Right lobe of liver (tissue), 6 donors: Measurements from ENCODE around the gene FAM227B. TPM values are rescaled to one million over a fixed set of nuclear protein-coding genes. Genes with fewer than 3 reads are reported as not detected.
"Not testable (repeated sequence)": the region's sequence is repeated elsewhere in the genome, so short reads cannot be mapped to it uniquely, and the experiment has no call there.

Source experiments
- ATAC-seq, 4 donors: fragments of 200-7000 bp; cut with Tn5 transposase; one replicate each; pipeline ENCODE4 v1.9.1; 2020; ENCODE audit warnings: mild to moderate bottlenecking in 4 of 4, moderate library complexity in 4 of 4
- DNase-seq, 3 donors: peaks; one replicate each; pipeline ENCODE4 v3.0.0-alpha.2; 2020
- H3K27ac ChIP-seq, 3 donors: fragments of 200-600 bp; one replicate each; pipeline ENCODE4 v1.8.0; 2022
- H3K27me3 ChIP-seq, 2 donors: fragments of 200-600 bp; one replicate each; pipeline ENCODE4 v1.8.0; 2022
- H3K36me3 ChIP-seq, 4 donors: fragments of 200-600 bp; sonication (generic) in 1 of 4; one replicate each; pipeline versions ENCODE4 v1.5.1 to v1.8.0; 2017 to 2022; ENCODE audit warnings: control low read depth in 1 of 4
- H3K4me1 ChIP-seq, 4 donors: fragments of 200-600 bp; sonication (generic) in 1 of 4; one replicate each; pipeline versions ENCODE4 v1.5.1 to v1.8.0; 2017 to 2022; ENCODE audit warnings: control low read depth in 1 of 4
- H3K4me3 ChIP-seq, 3 donors: fragments of 200-600 bp; one replicate each; pipeline ENCODE4 v1.8.0; 2022
- H3K9me3 ChIP-seq, 4 donors: fragments of 200-600 bp; sonication (generic) in 1 of 4; one replicate each; pipeline versions ENCODE4 v1.5.1 to v1.8.0; 2017 to 2022; ENCODE audit warnings: control low read depth in 1 of 4
- CTCF ChIP-seq, 4 donors: fragments of 200-600 bp in 3 of 4; fragments of 450-650 bp in 1 of 4; IDR thresholded peaks; one replicate each; pipeline versions ENCODE4 v1.5.1 to v1.8.0; 2016 to 2022; ENCODE audit warnings: antibody characterized with exemption in 4 of 4, mild to moderate bottlenecking in 2 of 4
- POLR2A ChIP-seq: fragments of 450-650 bp; IDR thresholded peaks from one replicate; pipeline ENCODE4 v1.6.1; 2017; ENCODE audit warnings: antibody characterized with exemption, mild to moderate bottlenecking
- WGBS: methylation state at CpG from one replicate; pipeline ENCODE4 v1.1.6; 2018; ENCODE audit warnings: low coverage, low lambda C conversion rate; ENCODE audit not compliant: insufficient coverage; ENCODE audit errors: missing lambda C conversion rate; 5-methylcytosine and 5-hydroxymethylcytosine counted together
- intact Hi-C, 2 donors: fragments of 100-400 bp; cut with DNase I; formaldehyde crosslinking; loops; one replicate each; pipeline versions ENCODE4 v1.11.2 to v1.14.1; 2022
- total RNA-seq, 6 experiments: library from RNA; depleted of rRNA in 2 of 6; stranded (reverse); fragments of >200 nt in 2 of 6; fragmentation: NEBNext Ultra II Directional in 3 of 6; extraction: Animal tissue kit (Norgen Biotek cat#: 25700) in 3 of 6; gene quantifications; one replicate each; pipeline versions ENCODE4 v1.1.0 to v1.2.4, GENCODE V29; 2016 to 2023
- donor health status: DM: no; HTN: yes; CAD: no.
- donor health status: DM: no; HTN: no; CAD: no.
- donor health status: DM: no; HTN: no; CAD: no.
- donor health status: DM: no; HTN: yes; CAD: no.
- donor health status: DM: no; HTN: yes; CAD: no.

Gene FAM227B
- total RNA-seq, 6 experiments from 2014 or later: 1.3 to 3.2 (median 2.0) TPM

GRCh38 chr15:49472338-49472737 is 148.3 kb downstream of the FAM227B start:
- Histone ChIP-seq H3K9me3 (no peaks in the 10 kb centered on the region), H3K36me3 (no peaks in the 10 kb centered on the region), H3K27me3 (no peaks in the 10 kb centered on the region), H3K4me3 (no peak overlapping the region), H3K27ac (no peak overlapping the region), H3K4me1 (peaks cover 0 to 8% (median 0%) of the 10 kb centered on the region in 4 donors)
- 78% methylated on average over 2 of the region's 2 CpGs for WGBS
- TF ChIP-seq CTCF (IDR thresholded peaks at IDR 0.05) (no peak), POLR2A (no peak)
- ATAC-seq (no peak), DNase-seq (no peak)
- intact Hi-C loops: no loop called here

- no peaks in the 10 kb centered on the region for H3K9me3 ChIP-seq
- H3K27ac ChIP-seq: no peak overlapping the region
- TF ChIP-seq CTCF (IDR thresholded peaks at IDR 0.05) (no peak), POLR2A (no peak)
- intact Hi-C loops: no loop called here
- H3K36me3 ChIP-seq: no peaks in the 10 kb centered on the region
- no peaks in the 10 kb centered on the region for H3K27me3 ChIP-seq
- 33% methylated on average over 4 of the region's 4 CpGs for WGBS
- DNase-seq (peak in 1 of 3 donors; percentile 36), ATAC-seq (peak in 2 of 4 donors; percentile 22 to 30)
- peaks cover 0 to 8% (median 0%) of the 10 kb centered on the region in 4 donors for H3K4me1 ChIP-seq
- no peak overlapping the region for H3K4me3 ChIP-seq
These were observed 148.9 kb downstream of the FAM227B start for GRCh38 chr15:49471733-49472132.

GRCh38 chr15:49471248-49471647 is 149.4 kb downstream of the FAM227B start:
- H3K9me3 ChIP-seq, H3K27me3 ChIP-seq, intact Hi-C loops, DNase-seq, H3K27ac ChIP-seq, H3K36me3 ChIP-seq, H3K4me3 ChIP-seq: not testable (repeated sequence)
- 66% methylated on average over 4 of the region's 4 CpGs for WGBS
- peak in 1 of 4 donors; percentile 49 for ATAC-seq
- peaks cover 0 to 12% (median 0%) of the 10 kb centered on the region in 4 donors for H3K4me1 ChIP-seq
- peak in 3 of 4 donors; percentile 7 to 31 (median 29) for TF ChIP-seq CTCF (IDR thresholded peaks at IDR 0.05)

GRCh38 chr15:49468481-49468839 is 152.2 kb downstream of the FAM227B start:
- H3K4me1 ChIP-seq: peaks cover 0 to 14% (median 0%) of the 10 kb centered on the region in 4 donors
- H3K36me3 ChIP-seq: no peaks in the 10 kb centered on the region
- intact Hi-C loops: no loop called here
- ATAC-seq (peak; percentile 79 to 92 (median 90)), DNase-seq (no peak)
- TF ChIP-seq POLR2A (no peak), CTCF (IDR thresholded peaks at IDR 0.05) (no peak)
- 36% methylated on average over 2 of the region's 2 CpGs for WGBS
- no peaks in the 10 kb centered on the region for H3K27me3 ChIP-seq
- peak overlapping the region in 1 of 3 donors; percentile 9 for H3K27ac ChIP-seq
- H3K9me3 ChIP-seq: no peaks in the 10 kb centered on the region
- H3K4me3 ChIP-seq: no peak overlapping the region
